Activated naive CD8-positive, alpha-beta T cell (primary cell): ENCODE data around the gene SEZ6L.

Source experiments
- H3K27ac Mint-ChIP-seq: one replicate; pipeline ENCODE4 v1.8.0; 2021; ENCODE audit warnings: mixed read lengths
- H3K27me3 Mint-ChIP-seq: one replicate; pipeline ENCODE4 v1.8.0; 2021; ENCODE audit warnings: mixed read lengths
- H3K36me3 Mint-ChIP-seq: one replicate; pipeline ENCODE4 v1.8.0; 2021; ENCODE audit warnings: mixed read lengths
- H3K4me1 Mint-ChIP-seq: one replicate; pipeline ENCODE4 v1.8.0; 2021; ENCODE audit warnings: low read depth, mixed read lengths
- H3K4me3 Mint-ChIP-seq: one replicate; pipeline ENCODE4 v1.8.0; 2021; ENCODE audit warnings: mild to moderate bottlenecking, mixed read lengths
- H3K9me3 Mint-ChIP-seq: one replicate; pipeline ENCODE4 v1.8.0; 2021; ENCODE audit warnings: low read depth, mixed read lengths

The SEZ6L gene

GRCh38 chr22:26286091-26286820 is 117.0 kb downstream of the SEZ6L start:
- Mint-ChIP-seq H3K9me3 (no peaks in the 10 kb centered on the region), H3K4me1 (no peaks in the 10 kb centered on the region), H3K4me3 (no peak overlapping the region), H3K36me3 (no peaks in the 10 kb centered on the region), H3K27ac (no peak overlapping the region), H3K27me3 (peaks cover 9% of the 10 kb centered on the region)

- Mint-ChIP-seq H3K9me3 (no peaks in the 10 kb centered on the region), H3K36me3 (no peaks in the 10 kb centered on the region), H3K27me3 (peaks cover 9% of the 10 kb centered on the region), H3K27ac (no peak overlapping the region), H3K4me3 (no peak overlapping the region), H3K4me1 (no peaks in the 10 kb centered on the region)
These were observed 118.3 kb downstream of the SEZ6L start for GRCh38 chr22:26287382-26288225.

- H3K4me1 Mint-ChIP-seq, result peaks cover 8% of the 10 kb centered on the region
- no peak overlapping the region for H3K4me3 Mint-ChIP-seq
- no peaks in the 10 kb centered on the region for H3K9me3 Mint-ChIP-seq
- H3K27me3 Mint-ChIP-seq, result peaks cover 4% of the 10 kb centered on the region
- H3K27ac Mint-ChIP-seq, result no peak overlapping the region
- no peaks in the 10 kb centered on the region for H3K36me3 Mint-ChIP-seq
These were observed 120.4 kb downstream of the SEZ6L start for GRCh38 chr22:26289611-26290101.

GRCh38 chr22:26291940-26292666 is 122.8 kb downstream of the SEZ6L start:
- peaks cover 14% of the 10 kb centered on the region for H3K4me1 Mint-ChIP-seq
- H3K4me3 Mint-ChIP-seq, result no peak overlapping the region
- H3K36me3 Mint-ChIP-seq, result no peaks in the 10 kb centered on the region
- H3K27ac Mint-ChIP-seq, result no peak overlapping the region
- peaks cover 1% of the 10 kb centered on the region for H3K27me3 Mint-ChIP-seq
- H3K9me3 Mint-ChIP-seq, result no peaks in the 10 kb centered on the region

GRCh38 chr22:26292667-26292995 is 123.4 kb downstream of the SEZ6L start:
- no peaks in the 10 kb centered on the region for H3K27me3 Mint-ChIP-seq
- H3K27ac Mint-ChIP-seq, result no peak overlapping the region
- H3K4me1 Mint-ChIP-seq, result peaks cover 14% of the 10 kb centered on the region
- no peaks in the 10 kb centered on the region for H3K36me3 Mint-ChIP-seq
- H3K9me3 Mint-ChIP-seq, result no peaks in the 10 kb centered on the region
- no peak overlapping the region for H3K4me3 Mint-ChIP-seq

- Mint-ChIP-seq H3K9me3 (no peaks in the 10 kb centered on the region), H3K36me3 (no peaks in the 10 kb centered on the region), H3K4me1 (peaks cover 14% of the 10 kb centered on the region), H3K27me3 (no peaks in the 10 kb centered on the region), H3K4me3 (no peak overlapping the region), H3K27ac (no peak overlapping the region)
These were observed 126.4 kb downstream of the SEZ6L start for GRCh38 chr22:26295563-26296126.

- no peak overlapping the region for H3K27ac Mint-ChIP-seq
- peaks cover 14% of the 10 kb centered on the region for H3K4me1 Mint-ChIP-seq
- H3K27me3 Mint-ChIP-seq, result no peaks in the 10 kb centered on the region
- no peaks in the 10 kb centered on the region for H3K36me3 Mint-ChIP-seq
- no peak overlapping the region for H3K4me3 Mint-ChIP-seq
- no peaks in the 10 kb centered on the region for H3K9me3 Mint-ChIP-seq
These were observed 129.5 kb downstream of the SEZ6L start for GRCh38 chr22:26298605-26299310.

GRCh38 chr22:26302726-26303125 is 133.5 kb downstream of the SEZ6L start:
- H3K9me3 Mint-ChIP-seq, result no peaks in the 10 kb centered on the region
- H3K27me3 Mint-ChIP-seq, result peaks cover 13% of the 10 kb centered on the region
- H3K4me1 Mint-ChIP-seq, result no peaks in the 10 kb centered on the region
- H3K27ac Mint-ChIP-seq, result no peak overlapping the region
- no peak overlapping the region for H3K4me3 Mint-ChIP-seq
- H3K36me3 Mint-ChIP-seq, result no peaks in the 10 kb centered on the region

- Mint-ChIP-seq H3K27ac (no peak overlapping the region), H3K27me3 (peaks cover 17% of the 10 kb centered on the region), H3K4me3 (no peak overlapping the region), H3K4me1 (no peaks in the 10 kb centered on the region), H3K9me3 (no peaks in the 10 kb centered on the region), H3K36me3 (no peaks in the 10 kb centered on the region)
These were observed 134.2 kb downstream of the SEZ6L start for GRCh38 chr22:26303475-26303874.

GRCh38 chr22:26304730-26305129 is 135.5 kb downstream of the SEZ6L start:
- Mint-ChIP-seq H3K27ac (no peak overlapping the region), H3K27me3 (peaks cover 17% of the 10 kb centered on the region), H3K4me1 (no peaks in the 10 kb centered on the region), H3K36me3 (no peaks in the 10 kb centered on the region), H3K9me3 (no peaks in the 10 kb centered on the region), H3K4me3 (no peak overlapping the region)

GRCh38 chr22:26308467-26308866 is 139.2 kb downstream of the SEZ6L start:
- Mint-ChIP-seq H3K27me3 (peaks cover 17% of the 10 kb centered on the region), H3K4me1 (no peaks in the 10 kb centered on the region)

GRCh38 chr22:26310616-26311015 is 141.4 kb downstream of the SEZ6L start:
- no peaks in the 10 kb centered on the region for H3K9me3 Mint-ChIP-seq
- peaks cover 10% of the 10 kb centered on the region for H3K27me3 Mint-ChIP-seq
- no peak overlapping the region for H3K27ac Mint-ChIP-seq
- H3K4me1 Mint-ChIP-seq, result no peaks in the 10 kb centered on the region
- no peak overlapping the region for H3K4me3 Mint-ChIP-seq
- H3K36me3 Mint-ChIP-seq, result no peaks in the 10 kb centered on the region

More at GRCh38 chr22:26308467-26308866, 139.2 kb downstream of the SEZ6L start:
- no peaks in the 10 kb centered on the region for H3K9me3 Mint-ChIP-seq
- no peak overlapping the region for H3K27ac Mint-ChIP-seq
- no peak overlapping the region for H3K4me3 Mint-ChIP-seq
- H3K36me3 Mint-ChIP-seq, result no peaks in the 10 kb centered on the region

- H3K4me3 Mint-ChIP-seq, result no peak overlapping the region
- H3K27me3 Mint-ChIP-seq, result peaks cover 2% of the 10 kb centered on the region
- no peaks in the 10 kb centered on the region for H3K9me3 Mint-ChIP-seq
- H3K36me3 Mint-ChIP-seq, result no peaks in the 10 kb centered on the region
- H3K27ac Mint-ChIP-seq, result no peak overlapping the region
- H3K4me1 Mint-ChIP-seq, result no peaks in the 10 kb centered on the region
These were observed 144.0 kb downstream of the SEZ6L start for GRCh38 chr22:26313291-26313690.

- Mint-ChIP-seq H3K4me3 (no peak overlapping the region), H3K27ac (no peak overlapping the region), H3K9me3 (no peaks in the 10 kb centered on the region), H3K4me1 (no peaks in the 10 kb centered on the region), H3K36me3 (no peaks in the 10 kb centered on the region), H3K27me3 (peaks cover 2% of the 10 kb centered on the region)
These were observed 144.9 kb downstream of the SEZ6L start for GRCh38 chr22:26314171-26314570.
